ENCODE measurements around the gene MAPK13.

- TF ChIP-seq CTCF (IDR thresholded peaks at IDR 0.05) (no peak), NFYB (CRISPR knock-in tag; conservative IDR thresholded peaks at IDR 0.05; ENCODE audit: low read depth) (no peak), FOXJ3 (CRISPR knock-in tag; IDR thresholded peaks at IDR 0.05; ENCODE audit: borderline replicate concordance) (no peak), SOX15 (CRISPR knock-in tag; IDR thresholded peaks at IDR 0.05) (no peak), ZNF423 (CRISPR knock-in tag; IDR thresholded peaks at IDR 0.05) (no peak), ZBTB21 (CRISPR knock-in tag; IDR thresholded peaks at IDR 0.05; ENCODE audit: borderline replicate concordance) (no peak), ERG (CRISPR knock-in tag; IDR thresholded peaks at IDR 0.05) (no peak), ESRRA (CRISPR knock-in tag; IDR thresholded peaks at IDR 0.05; ENCODE audit: borderline replicate concordance) (no peak), GABPB1 (CRISPR knock-in tag; IDR thresholded peaks at IDR 0.05) (no peak)
- TF ChIP-seq, protein P1, sequence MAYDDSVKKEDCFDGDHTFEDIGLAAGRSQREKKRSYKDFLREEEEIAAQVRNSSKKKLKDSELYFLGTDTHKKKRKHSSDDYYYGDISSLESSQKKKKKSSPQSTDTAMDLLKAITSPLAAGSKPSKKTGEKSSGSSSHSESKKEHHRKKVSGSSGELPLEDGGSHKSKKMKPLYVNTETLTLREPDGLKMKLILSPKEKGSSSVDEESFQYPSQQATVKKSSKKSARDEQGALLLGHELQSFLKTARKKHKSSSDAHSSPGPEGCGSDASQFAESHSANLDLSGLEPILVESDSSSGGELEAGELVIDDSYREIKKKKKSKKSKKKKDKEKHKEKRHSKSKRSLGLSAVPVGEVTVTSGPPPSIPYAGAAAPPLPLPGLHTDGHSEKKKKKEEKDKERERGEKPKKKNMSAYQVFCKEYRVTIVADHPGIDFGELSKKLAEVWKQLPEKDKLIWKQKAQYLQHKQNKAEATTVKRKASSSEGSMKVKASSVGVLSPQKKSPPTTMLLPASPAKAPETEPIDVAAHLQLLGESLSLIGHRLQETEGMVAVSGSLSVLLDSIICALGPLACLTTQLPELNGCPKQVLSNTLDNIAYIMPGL (CRISPR knock-in tag; IDR thresholded peaks at IDR 0.05): no peak
- TF ChIP-seq, protein P2, sequence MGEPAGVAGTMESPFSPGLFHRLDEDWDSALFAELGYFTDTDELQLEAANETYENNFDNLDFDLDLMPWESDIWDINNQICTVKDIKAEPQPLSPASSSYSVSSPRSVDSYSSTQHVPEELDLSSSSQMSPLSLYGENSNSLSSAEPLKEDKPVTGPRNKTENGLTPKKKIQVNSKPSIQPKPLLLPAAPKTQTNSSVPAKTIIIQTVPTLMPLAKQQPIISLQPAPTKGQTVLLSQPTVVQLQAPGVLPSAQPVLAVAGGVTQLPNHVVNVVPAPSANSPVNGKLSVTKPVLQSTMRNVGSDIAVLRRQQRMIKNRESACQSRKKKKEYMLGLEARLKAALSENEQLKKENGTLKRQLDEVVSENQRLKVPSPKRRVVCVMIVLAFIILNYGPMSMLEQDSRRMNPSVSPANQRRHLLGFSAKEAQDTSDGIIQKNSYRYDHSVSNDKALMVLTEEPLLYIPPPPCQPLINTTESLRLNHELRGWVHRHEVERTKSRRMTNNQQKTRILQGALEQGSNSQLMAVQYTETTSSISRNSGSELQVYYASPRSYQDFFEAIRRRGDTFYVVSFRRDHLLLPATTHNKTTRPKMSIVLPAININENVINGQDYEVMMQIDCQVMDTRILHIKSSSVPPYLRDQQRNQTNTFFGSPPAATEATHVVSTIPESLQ (CRISPR knock-in tag; IDR thresholded peaks at IDR 0.05): no peak
Measured at GRCh38 chr6:36118550-36119107, 11.7 kb upstream of the MAPK13 start.

Data from WTC11 (cell line).